Stimulated activated CD4-positive, alpha-beta T cell treated with anti-CD3 and anti-CD28 coated beads, Interleukin-4, amount 100 ng/mL, for 4 hours (primary cell): ENCODE results near the gene TPRA1.

Source experiments
- DNase-seq, 2 experiments: peaks; one replicate each; pipeline ENCODE4 v3.0.0-alpha.2; 2020

Gene TPRA1

GRCh38 chr3:127588806-127589577 is 1.5 kb downstream of the TPRA1 start:
- DNase-seq = no peak

GRCh38 chr3:127587876-127588275 is 2.7 kb downstream of the TPRA1 start:
- no peak for DNase-seq

- no peak for DNase-seq
These were observed 4.6 kb downstream of the TPRA1 start for GRCh38 chr3:127585813-127586413.

GRCh38 chr3:127585163-127585812 is 5.2 kb downstream of the TPRA1 start:
- no peak for DNase-seq

- no peak for DNase-seq
These were observed 5.8 kb downstream of the TPRA1 start for GRCh38 chr3:127584734-127585133.

GRCh38 chr3:127580327-127581060 is 10.0 kb downstream of the TPRA1 start:
- DNase-seq = no peak

GRCh38 chr3:127578802-127579201 is 11.7 kb downstream of the TPRA1 start:
- DNase-seq = no peak

- no peak for DNase-seq
These were observed 12.4 kb downstream of the TPRA1 start for GRCh38 chr3:127578168-127578567.

GRCh38 chr3:127577448-127577847 is 13.1 kb downstream of the TPRA1 start:
- no peak for DNase-seq

GRCh38 chr3:127574880-127575878 is 15.4 kb downstream of the TPRA1 start:
- DNase-seq = peak; percentile 78 to 81

GRCh38 chr3:127573912-127574311 is 16.6 kb downstream of the TPRA1 start:
- DNase-seq = no peak

GRCh38 chr3:127573401-127573800 is 17.1 kb downstream of the TPRA1 start:
- DNase-seq = no peak

- DNase-seq = no peak
These were observed 17.8 kb downstream of the TPRA1 start for GRCh38 chr3:127572735-127573134.

GRCh38 chr3:127572186-127572585 is 18.3 kb downstream of the TPRA1 start:
- no peak for DNase-seq

- DNase-seq = no peak
These were observed 20.0 kb downstream of the TPRA1 start for GRCh38 chr3:127570520-127570919.

GRCh38 chr3:127569160-127569559 is 21.4 kb downstream of the TPRA1 start:
- no peak for DNase-seq

GRCh38 chr3:127568586-127568985 is 21.9 kb downstream of the TPRA1 start:
- no peak for DNase-seq

GRCh38 chr3:127566833-127567232 is 23.7 kb downstream of the TPRA1 start:
- DNase-seq = no peak

GRCh38 chr3:127565711-127566110 is 24.8 kb downstream of the TPRA1 start:
- DNase-seq = no peak

GRCh38 chr3:127560051-127560787 is 30.3 kb downstream of the TPRA1 start:
- no peak for DNase-seq

GRCh38 chr3:127556565-127556964 is 34.0 kb downstream of the TPRA1 start:
- DNase-seq = no peak
